HG02852 (cell line): ENCODE measurements around the gene RAB11A.
"Not testable (repeated sequence)": the region's sequence is repeated elsewhere in the genome, so short reads cannot be mapped to it uniquely, and the experiment has no call there.

Experiments used
- ATAC-seq: cut with Tn5 transposase; IDR thresholded peaks from one replicate; pipeline ENCODE4 v1.9.1; 2021; ENCODE audit warnings: mild to moderate bottlenecking, moderate library complexity; ENCODE audit not compliant: unreplicated experiment

The RAB11A gene

DNA sequence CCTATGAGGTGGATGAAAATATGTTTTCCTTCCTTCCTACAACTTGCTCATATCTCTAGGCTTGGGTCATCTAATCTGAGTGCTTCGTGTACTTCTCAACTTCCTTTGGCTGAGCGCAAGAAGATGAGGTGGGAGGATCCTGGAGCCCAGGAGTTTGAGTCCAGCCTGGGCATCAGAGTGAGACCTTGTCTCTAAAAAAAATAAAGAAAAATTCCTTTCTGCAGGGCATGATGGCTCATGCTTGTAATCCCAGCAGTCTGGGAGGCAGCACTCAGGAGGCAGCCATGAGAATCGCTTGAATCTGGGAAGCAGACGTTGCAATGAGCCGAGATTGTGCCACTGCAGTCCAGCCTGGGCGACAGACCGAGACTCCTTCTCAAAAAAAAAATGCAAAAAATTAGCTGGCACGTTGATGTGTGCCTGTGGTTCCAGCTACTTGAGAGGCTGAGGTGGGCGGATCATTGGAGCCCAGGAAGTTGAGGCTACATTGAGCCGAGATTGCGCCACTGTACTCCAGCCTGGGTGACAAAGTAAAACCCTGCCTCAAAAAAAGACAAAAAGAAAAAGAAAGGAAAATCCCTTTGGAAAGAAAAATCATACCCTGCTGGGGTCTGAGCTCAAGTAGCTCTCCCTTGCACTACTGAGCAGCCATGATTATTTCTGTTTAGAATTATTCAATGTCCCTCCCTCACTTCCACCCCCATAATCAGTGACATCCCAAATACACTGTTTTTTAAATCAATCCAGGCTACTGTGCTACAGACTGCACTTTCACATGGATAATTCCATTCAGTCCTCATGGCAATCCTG lies 28.0 kb upstream of the RAB11A start:
- no peak for ATAC-seq

DNA sequence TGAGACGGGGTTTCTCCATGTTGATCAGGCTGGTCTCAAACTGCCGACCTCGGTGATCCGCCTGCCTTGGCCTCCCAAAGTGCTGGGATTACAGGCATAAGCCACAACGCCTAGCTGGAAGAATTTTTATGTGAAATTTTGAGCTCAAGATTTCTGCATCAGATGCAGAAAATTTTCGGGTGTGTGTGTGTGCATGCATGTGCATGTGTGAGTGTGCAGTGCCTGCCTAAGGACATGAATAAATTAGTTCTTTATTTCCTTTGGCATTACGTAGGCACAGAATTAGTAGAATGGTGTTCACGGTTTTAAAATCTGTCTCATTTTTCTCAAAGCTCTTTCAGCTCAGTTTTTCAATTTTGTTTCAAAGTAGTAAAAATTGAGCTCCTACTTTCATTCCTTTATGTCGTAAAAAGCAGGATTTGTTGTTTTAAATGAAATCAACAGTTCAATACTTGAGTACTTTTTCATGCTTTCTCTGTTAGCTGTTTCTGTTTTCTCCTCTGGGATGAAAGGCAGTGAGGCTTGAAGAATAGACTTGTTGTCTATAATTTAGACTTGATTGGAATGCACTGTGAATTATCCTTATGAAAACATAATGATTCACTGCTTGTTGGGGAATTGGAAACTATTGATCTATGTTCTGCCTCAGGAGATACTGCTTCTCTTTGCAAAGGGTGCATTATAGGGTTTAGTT lies 23.3 kb upstream of the RAB11A start:
- ATAC-seq: no peak

DNA sequence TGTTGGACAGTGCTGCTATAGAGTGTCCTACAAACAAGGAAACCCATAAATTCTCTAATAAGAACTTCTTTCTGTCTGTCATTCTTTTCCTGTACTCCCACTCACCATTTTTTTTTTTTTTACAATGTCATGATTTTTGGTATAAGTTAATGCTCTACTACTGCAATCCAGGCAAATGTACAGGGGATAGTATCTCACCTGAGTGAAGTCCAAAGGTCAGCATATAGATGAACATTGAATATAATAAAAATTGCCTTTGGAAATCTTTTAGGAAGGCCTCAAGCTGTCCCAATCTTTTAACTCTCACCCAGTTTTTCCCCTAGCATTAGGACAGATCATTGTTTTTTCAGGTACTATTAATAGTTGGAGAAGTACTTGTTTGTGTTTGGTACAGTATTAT lies 21.3 kb upstream of the RAB11A start:
- no peak for ATAC-seq

DNA sequence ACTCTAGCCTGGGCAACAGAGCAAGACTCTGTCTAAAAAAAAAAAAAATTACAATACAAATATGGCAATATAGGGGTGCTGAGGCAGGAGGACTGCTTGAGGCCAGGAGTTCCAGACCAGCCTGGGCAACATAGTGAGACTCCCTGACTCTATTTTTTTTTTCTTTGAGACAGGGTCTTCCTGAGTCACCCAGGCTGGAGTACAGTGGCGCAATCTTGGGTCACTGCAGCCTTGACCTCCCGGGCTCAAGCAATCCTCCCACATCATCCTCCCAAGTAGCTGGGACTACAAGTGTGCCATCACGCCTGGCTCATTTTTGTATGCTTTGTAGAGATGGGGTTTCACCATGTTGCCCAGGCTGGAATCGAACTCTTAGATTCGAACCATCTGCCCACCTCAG lies 17.3 kb upstream of the RAB11A start:
- ATAC-seq: no peak

DNA sequence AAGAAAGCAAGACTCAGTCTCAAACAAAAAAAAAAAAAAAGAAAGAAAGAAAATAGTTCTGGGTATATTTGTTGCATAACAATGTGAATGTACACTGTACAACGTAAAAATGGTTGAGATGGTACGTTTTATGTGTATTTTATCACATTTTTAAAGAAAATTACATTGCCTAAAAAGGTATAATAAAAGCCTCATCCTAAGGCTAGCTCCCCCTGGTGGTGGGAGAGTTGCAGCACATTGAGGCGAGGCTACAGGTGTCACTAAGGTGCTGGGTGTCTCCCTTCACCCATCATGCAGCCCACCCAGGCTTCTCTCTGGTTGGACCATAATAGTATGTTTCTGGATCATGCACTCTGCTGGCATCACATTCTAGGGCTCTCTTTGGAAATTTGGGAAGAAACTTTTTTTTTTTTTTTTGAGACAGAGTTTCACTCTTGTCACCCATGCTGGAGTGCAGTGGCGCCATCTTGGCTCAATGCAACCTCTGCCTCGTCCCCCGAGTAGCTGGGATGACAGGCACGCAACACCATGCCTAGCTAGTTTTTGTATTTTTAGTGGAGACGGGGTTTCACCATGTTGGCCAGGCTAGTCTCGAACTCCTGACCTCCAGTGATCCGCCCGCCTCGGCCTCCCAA lies 12.4 kb upstream of the RAB11A start:
- ATAC-seq: no peak

DNA sequence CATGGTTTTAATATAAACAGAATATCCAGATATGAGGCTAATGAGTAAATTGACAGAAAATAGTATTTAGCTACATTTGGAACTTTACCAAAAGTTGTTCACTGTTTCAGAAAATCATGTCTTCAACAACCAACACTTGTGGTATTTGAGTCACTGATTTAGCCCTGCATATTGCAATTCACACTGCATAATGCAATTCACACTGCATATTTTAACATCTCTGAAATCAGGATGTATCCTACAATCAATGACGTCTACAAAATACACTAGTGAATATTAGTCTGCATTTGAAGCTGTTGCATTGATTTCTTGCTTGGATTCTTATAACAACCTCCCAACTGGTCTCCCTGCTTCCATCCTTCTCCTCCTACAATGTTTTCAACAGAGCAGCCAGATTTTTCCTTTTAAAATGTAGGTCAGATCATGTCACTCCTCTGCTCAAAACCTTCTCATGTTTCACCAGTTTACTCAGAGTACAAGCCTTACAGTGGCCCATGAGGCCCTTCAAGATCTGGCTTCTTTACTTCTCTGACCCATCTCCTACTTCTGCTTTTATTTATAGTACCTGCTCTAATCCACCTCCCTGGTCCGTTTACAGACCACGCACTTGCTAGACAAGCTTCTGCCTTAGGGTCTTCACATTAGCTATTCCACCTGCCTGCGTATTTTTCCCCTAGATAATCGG lies 11.4 kb upstream of the RAB11A start:
- ATAC-seq: no peak

DNA sequence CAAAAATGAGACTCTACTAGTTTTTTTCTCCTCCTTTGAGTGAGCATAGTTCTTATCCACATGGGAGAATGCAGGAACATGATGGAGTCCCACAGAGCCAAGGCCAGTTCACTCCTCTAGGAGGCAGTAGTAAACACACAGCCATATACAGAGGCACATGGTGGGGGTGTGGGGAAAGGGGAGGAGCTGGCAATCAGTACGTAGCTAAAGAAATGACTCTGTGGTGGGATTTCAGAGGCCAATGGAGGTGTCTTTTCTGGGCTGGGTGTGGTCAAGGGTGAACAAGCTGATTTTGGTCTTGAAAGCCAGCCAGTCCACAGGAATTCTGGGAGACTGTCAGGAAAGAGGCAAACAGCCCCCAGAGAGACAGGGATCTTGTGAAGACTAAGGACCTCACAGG lies 6.6 kb upstream of the RAB11A start:
- ATAC-seq: peak; percentile 44

DNA sequence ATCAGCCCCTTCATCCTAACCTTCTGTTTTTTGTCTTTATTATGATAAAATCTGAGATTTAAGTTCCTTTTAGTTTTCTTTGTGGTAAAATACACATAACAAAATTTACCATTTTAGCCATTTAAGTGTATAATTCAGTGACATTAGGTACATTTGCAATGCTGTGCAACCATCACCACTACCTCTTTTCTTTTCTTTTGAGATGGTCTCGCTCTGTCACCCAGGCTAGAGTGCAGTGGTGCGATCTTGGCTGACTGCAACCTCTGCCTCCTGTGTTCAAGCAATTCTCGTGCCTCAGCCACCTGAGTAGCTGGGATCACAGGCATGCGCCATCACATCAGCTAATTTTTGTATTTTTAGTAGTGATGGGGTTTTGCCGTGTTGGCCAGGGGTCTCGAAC lies 6.2 kb upstream of the RAB11A start:
- no peak for ATAC-seq

DNA sequence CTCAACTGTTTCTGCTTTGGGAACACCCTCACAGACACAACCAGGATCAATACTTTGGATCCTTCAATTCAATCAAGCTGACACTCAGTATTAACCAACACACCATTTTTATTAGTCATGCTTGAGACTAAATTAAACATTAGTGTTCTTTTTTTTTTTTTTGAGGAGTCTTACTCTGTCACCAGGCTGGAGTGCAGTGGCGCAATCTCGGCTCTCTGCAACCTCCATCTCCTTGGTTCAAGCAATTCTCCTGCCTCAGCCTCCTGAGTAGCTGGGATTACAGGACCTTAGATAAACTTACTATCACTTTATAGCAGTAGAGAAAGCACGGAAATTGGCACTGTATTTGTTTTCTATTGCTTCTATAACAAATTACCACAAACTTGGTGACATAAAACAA lies 2.0 kb upstream of the RAB11A start:
- no peak for ATAC-seq

DNA sequence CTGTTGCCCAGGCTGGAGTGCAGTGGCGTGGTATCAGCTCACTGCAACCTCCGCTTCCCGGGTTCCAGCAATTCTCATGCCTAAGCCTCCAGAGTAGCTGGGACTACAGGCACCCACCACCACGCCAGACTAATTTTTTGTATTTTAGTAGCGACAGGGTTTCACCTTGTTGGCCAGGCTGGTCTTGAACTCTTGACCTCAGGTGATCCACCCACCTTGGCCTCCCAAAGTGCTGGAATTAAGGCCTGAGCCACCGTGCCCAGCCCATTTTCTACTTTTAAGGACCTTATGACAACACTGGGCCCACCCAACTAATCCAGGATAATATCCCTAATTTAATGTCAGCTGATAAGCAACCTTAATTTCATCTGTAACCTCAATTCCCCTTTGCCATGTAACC lies 1.4 kb upstream of the RAB11A start:
- ATAC-seq: not testable (repeated sequence)

DNA sequence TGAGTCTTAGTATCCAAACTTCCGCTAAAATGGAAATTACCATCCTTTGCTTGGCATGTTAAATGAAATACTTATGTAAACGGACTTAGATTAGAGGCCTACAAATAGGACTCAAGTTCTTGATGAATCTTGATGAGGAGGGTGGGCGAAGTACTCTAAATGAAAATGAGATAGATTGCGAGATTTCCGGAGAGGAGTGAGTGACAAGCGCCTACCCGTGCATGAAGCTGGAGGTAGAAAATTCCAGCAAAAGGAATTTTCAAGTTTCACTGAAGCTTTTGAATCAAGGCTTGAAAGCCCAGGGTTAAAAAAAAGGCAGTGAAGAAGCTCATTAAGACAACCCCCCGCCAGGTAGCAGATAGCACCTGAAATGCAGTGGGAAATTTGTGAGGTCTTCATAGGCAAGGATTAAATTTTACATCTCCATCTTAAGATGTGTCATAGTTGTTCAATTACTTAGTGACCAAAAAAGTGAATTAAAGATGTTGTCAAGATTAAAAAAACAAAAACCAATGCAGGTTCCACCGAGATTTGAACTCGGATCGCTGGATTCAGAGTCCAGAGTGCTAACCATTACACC lies 655 bp upstream of the RAB11A start:
- no peak for ATAC-seq

DNA sequence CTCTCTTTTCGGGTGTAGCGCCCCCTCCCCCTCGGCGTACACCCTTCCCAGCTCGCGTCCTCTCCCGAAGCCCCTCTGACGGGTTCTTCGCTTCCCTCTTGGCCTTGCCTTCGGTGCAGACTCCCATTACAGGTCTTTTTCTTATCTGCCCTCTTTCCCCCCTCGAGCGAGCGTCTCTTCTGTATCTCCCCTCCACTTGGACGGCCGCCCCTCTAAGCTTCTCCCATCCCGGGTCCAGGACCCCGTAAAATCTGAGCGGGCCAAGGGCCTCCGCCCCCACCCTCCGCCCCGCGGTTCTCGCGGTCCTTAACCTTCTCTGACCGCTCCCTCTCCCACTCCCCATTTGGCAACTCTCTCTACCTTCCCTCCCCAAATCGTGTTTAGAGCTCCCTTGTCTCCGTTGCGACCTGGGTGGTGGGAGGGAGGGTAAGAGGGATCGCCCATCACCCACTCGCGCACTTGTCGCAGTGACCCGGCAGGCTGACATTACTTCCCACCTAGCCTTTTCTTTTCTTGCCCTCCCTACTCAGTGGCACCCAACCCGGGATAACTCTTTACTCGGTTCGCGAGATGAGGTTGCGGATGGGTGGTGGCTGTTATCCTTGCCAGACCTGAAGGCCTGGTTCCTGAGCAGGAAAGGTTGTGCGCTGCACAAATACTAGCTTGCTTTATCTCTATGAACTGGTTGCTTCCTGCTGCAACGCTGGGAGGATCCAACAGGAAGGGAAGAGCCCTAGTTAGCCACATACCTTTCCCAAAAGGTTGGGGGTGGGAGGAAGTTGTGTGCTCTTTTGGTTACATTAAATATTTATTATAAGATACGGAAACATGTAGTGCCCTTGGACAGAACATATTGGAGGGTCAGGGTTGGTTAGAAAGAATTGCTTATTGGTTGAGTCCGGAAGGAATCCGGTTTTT lies 922 bp downstream of the RAB11A start:
- peak; percentile 2 for ATAC-seq

DNA sequence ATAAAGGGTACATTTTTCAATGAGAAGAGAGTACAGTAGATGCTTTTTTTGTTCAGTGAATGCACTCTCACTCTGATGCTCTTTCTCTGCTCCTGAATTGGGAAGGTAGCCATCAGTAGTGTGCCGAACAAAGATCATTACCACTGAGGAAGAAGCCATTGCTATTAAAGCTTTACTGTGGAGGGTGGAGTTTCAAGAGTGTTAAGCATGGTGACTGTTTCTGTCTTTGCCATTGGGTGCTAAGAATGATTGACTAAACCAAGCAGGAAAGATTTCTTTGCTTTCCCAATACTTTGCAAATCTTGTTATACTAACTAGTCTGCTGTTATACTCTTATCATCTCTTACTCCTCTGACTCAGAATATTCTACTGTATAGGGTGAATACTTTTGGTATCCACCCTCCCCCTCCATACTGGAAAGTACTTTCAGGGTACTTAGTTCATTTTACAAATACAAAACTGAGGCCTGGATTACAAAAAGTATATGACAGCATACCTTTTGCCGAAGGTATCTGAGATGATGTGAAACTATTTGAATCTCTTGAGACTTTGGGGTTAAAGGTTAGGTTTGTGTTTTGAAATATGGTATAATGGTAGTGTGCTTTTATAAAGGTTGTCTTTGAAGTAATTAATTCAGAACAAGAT lies 1.7 kb downstream of the RAB11A start:
- ATAC-seq: no peak

DNA sequence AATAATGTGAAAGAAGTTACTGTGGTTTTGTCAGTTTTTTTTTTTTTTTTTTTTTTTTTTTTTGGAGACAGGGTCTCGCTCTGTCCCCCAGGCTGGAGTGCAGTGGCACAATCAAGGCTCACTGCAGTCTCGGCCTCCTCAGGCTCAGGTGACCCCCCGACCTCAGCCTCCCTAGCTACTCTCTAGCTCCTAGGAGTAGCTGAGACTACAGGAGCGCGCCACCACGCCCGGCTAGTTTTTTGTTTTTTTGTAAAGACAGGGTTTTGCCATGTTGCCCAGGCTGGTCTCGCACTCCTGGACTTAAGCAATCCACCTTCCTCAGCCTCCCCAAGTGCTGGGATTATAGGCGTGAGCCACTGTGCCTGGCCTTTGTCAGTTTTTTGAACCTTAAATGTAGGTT lies 2.6 kb downstream of the RAB11A start:
- not testable (repeated sequence) for ATAC-seq

DNA sequence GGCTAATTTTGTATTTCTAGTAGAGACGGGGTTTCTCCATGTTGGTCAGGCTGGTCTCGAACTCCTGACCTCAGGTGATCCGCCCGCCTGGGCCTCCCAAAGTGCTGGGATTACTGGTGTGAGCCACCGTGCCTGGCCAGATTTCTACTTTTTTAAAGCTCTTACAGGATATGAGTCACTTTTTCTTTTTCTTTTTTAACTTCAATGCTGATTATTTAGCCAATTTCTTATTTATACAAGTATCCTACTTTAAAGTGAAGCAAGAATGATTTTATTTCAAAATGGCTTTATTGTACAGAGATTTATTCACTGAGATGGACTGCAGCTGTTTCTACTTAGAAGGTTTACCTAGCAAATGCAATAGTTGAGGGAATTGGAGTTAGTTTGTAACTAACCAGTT lies 3.3 kb downstream of the RAB11A start:
- not testable (repeated sequence) for ATAC-seq

DNA sequence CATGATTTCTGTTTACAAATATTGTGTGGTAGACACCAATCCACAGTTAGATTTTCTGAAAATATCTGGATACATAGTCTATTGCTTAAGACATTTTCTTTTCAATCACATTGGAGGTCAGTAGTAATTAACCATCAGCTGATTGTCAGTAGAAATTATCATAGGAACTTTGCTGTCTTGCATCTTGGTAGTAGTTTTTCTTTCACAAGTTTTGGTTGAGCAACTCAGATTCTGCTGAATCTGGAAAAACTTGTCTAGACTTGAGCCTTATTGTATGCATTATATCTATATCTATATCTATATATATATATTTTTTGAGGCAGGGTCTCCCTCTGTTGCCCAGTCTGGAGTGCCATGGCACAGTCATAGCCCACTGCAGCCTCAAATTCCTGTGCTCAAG lies 4.0 kb downstream of the RAB11A start:
- no peak for ATAC-seq

DNA sequence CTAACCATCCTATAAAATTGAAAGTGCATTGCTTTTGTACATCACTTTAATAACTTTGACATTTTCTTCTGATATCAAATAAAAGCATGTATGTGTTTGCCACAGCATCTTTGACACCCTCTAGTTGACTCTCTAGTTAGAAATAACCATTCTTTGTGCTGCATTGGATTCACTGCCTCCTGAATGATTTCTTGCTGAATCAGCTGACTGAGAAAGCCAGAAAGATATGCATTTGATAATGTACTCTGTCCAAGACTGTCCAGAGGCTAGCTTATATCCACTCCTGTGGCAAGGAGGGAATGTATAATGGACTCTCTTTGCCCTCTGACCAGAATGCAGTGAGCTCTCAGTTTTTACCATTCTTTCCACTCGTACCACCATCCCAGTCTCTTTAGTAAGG lies 6.2 kb downstream of the RAB11A start:
- no peak for ATAC-seq

DNA sequence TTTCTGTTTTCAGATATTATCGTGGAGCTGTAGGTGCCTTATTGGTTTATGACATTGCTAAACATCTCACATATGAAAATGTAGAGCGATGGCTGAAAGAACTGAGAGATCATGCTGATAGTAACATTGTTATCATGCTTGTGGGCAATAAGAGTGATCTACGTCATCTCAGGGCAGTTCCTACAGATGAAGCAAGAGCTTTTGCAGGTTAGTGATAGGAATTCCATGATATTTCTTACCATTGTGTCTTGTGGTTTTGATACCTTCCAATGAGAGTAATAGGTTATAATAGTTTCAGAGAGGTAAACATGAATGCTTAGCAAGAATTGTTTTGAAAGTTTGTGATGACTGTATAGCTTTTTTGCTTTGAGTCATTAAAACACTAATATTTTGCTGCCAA lies 8.5 kb downstream of the RAB11A start:
- ATAC-seq: no peak

DNA sequence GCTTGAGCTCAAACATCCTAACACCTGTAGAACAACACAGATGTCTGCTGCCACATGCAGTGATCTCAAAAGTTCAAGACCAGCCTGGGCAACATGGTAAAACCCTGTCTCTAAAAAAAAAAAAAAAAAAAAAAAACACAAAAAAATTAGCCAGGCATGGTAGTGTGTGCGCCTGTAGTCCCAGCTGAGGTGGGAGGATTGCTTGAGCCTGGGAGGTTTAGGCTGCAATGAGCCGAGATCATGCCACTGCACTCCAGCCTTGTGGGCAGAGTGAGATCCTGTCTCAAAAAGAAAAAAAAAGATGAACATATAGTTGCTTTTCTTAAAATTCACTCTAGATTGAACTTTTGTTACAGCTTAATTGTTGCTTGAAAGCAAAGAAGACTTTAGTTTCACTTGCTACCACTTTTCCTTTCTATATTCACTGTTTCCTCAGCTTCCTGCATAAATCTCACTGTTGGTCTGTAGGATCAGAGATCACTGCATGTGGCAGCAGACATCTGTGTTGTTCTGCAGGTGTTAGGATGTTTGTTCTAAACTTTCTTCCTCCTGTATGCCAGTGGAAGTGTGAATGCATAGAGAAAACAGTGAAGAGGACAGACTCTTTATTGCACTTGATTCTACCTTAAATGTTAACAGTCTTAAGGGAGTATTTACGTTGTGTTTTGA lies 12.6 kb downstream of the RAB11A start:
- no peak for ATAC-seq
